OCI-LY1 (cell line): ENCODE measurements around the gene CYBRD1.

ENCODE experiments used
- H2AFZ ChIP-seq: fragments of 200-600 bp; sonication (generic), shearing (Covaris generic); 2 replicates; pipeline ENCODE4 v1.6.0; 2014; ENCODE audit warnings: antibody characterized with exemption, mild to moderate bottlenecking, low read length
- H3F3A ChIP-seq: fragments of 200-600 bp; sonication (generic), shearing (Covaris generic); 2 replicates; pipeline ENCODE4 v1.6.0; 2014; ENCODE audit warnings: mild to moderate bottlenecking, antibody characterized with exemption, low read length, moderate library complexity; ENCODE audit not compliant: insufficient read depth
- H3K27ac ChIP-seq: fragments of 200-600 bp; sonication (generic); 2 replicates; pipeline ENCODE4 v1.5.1; 2014; ENCODE audit warnings: low read length, mixed run types, mild to moderate bottlenecking, low read depth; ENCODE audit not compliant: poor library complexity, severe bottlenecking
- H3K27me3 ChIP-seq: fragments of 200-600 bp; sonication (generic); 2 replicates; pipeline ENCODE4 v1.6.0; 2014; ENCODE audit warnings: antibody characterized with exemption, mild to moderate bottlenecking, low read length, moderate library complexity; ENCODE audit not compliant: insufficient read depth
- H3K36me3 ChIP-seq: fragments of 200-600 bp; sonication (generic); 2 replicates; pipeline ENCODE4 v1.6.1; 2014; ENCODE audit warnings: mild to moderate bottlenecking, antibody characterized with exemption, low read length, moderate library complexity, mixed read lengths; ENCODE audit not compliant: insufficient read depth
- H3K4me1 ChIP-seq: fragments of 200-600 bp; sonication (generic); 2 replicates; pipeline ENCODE4 v1.5.1; 2014; ENCODE audit warnings: mild to moderate bottlenecking, low read length, moderate library complexity; ENCODE audit not compliant: insufficient read depth, severe bottlenecking
- H3K4me2 ChIP-seq: fragments of 200-600 bp; sonication (generic), shearing (Covaris generic); 2 replicates; pipeline ENCODE4 v1.6.1; 2014; ENCODE audit warnings: low read length
- H3K4me3 ChIP-seq: fragments of 200-600 bp; sonication (generic); 2 replicates; pipeline ENCODE4 v1.5.1; 2014; ENCODE audit warnings: low read length, low read depth, mild to moderate bottlenecking, mixed read lengths; ENCODE audit not compliant: poor library complexity, severe bottlenecking
- H3K79me2 ChIP-seq: fragments of 200-600 bp; shearing (Covaris generic); 2 replicates; pipeline ENCODE4 v1.6.1; 2016; ENCODE audit warnings: mixed run types, low read length, mixed read lengths; ENCODE audit not compliant: insufficient read depth
- H3K9ac ChIP-seq: fragments of 200-600 bp; sonication (generic), shearing (Covaris generic); 2 replicates; pipeline ENCODE4 v1.6.1; 2014; ENCODE audit warnings: mild to moderate bottlenecking, low read length, mixed read lengths
- H3K9me2 ChIP-seq: fragments of 200-600 bp; sonication (generic), shearing (Covaris generic); 2 replicates; pipeline ENCODE4 v1.6.1; 2014; ENCODE audit warnings: low read depth, mild to moderate bottlenecking, low read length, mixed read lengths
- H3K9me3 ChIP-seq: fragments of 200-600 bp; shearing (Covaris generic); 2 replicates; pipeline ENCODE4 v1.6.1; 2014; ENCODE audit warnings: low read length, mixed read lengths
- H4K20me1 ChIP-seq: fragments of 200-600 bp; sonication (generic), shearing (Covaris generic); 2 replicates; pipeline ENCODE4 v1.6.0; 2016; ENCODE audit warnings: mild to moderate bottlenecking, low read length; ENCODE audit not compliant: insufficient read depth
- EZH2 ChIP-seq: fragments of 200-600 bp; sonication (generic), shearing (Covaris generic); IDR thresholded peaks from 2 replicates; pipeline ENCODE4 v1.8.0; 2017; ENCODE audit warnings: borderline replicate concordance, mixed run types, mild to moderate bottlenecking, antibody characterized with exemption, low read length, moderate library complexity, mixed read lengths
- TF ChIP-seq, protein P1 (sequence below): fragments of 200-600 bp; sonication (generic), shearing (Covaris generic); IDR thresholded peaks from 2 replicates; pipeline ENCODE4 v1.5.1; 2017; ENCODE audit warnings: mild to moderate bottlenecking, antibody characterized with exemption, low read length, moderate library complexity, mixed read lengths

CYBRD1 gene

DNA sequence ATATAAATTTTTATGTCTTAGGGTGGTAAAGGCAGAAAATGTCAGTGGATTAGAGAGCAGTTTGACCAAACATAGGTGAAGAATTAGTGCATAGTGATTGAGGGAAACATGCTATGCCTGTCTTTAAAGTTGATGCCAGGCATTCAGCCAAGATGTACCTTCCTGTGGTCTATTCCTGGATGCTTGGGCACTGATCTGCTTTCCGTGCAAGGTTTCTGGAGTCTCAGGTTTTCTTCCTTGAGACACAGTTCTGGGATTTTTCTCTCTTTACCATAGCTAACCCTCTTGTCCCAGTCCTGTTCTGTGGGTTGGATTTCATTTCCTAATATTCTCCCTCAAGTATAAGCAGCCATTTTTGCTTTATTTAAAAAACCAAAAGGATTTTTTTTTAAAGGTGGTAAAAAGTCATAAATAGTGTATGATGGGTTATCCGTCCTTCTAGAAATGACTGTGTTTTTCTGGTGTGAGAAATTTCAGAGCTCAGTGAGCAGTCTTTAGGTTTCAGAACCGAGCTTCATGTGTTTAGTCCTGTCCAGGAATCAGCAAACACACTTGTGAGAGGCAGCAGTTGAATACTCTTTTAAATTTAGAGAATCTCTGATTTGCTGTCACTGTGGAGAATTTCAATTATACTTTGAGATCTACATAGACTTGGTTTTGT, 43.0 kb upstream of the CYBRD1 start:
- H3K79me2 ChIP-seq: no peaks in the 10 kb centered on the region
- H3K9me3 ChIP-seq: no peaks in the 10 kb centered on the region
- H4K20me1 ChIP-seq: no peaks in the 10 kb centered on the region
- no peak for TF ChIP-seq EZH2
- TF ChIP-seq, protein P1, sequence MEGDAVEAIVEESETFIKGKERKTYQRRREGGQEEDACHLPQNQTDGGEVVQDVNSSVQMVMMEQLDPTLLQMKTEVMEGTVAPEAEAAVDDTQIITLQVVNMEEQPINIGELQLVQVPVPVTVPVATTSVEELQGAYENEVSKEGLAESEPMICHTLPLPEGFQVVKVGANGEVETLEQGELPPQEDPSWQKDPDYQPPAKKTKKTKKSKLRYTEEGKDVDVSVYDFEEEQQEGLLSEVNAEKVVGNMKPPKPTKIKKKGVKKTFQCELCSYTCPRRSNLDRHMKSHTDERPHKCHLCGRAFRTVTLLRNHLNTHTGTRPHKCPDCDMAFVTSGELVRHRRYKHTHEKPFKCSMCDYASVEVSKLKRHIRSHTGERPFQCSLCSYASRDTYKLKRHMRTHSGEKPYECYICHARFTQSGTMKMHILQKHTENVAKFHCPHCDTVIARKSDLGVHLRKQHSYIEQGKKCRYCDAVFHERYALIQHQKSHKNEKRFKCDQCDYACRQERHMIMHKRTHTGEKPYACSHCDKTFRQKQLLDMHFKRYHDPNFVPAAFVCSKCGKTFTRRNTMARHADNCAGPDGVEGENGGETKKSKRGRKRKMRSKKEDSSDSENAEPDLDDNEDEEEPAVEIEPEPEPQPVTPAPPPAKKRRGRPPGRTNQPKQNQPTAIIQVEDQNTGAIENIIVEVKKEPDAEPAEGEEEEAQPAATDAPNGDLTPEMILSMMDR: no peak
- no peak overlapping the region for H2AFZ ChIP-seq
- H3K4me1 ChIP-seq: no peaks in the 10 kb centered on the region
- no peak overlapping the region for H3K27ac ChIP-seq
- H3K4me2 ChIP-seq: no peak overlapping the region
- H3K9ac ChIP-seq: no peak overlapping the region
- no peak overlapping the region for H3K4me3 ChIP-seq
- H3F3A ChIP-seq: no peaks in the 10 kb centered on the region
- no peaks in the 10 kb centered on the region for H3K27me3 ChIP-seq
- no peaks in the 10 kb centered on the region for H3K9me2 ChIP-seq
- peaks cover 35% of the 10 kb centered on the region for H3K36me3 ChIP-seq

DNA sequence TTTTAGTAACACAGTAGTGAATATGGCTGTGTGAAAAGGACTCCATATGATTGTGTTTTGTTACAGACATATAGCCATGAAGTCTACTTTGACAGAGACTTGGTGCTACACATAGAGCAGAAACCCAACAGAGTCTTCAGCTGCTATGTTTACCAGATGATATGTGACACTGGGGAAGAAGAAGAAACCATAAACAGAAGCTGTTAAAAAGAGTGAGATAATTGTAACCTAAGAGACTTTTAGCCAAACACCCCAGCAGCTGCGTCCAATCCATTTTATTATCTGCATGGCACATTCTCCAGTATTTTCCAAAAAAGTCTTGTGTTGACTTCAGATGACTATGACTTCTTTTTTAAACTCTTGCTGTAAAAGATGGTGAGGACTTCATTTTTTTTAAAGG, 41.4 kb upstream of the CYBRD1 start:
- Histone ChIP-seq H3K9ac (no peak overlapping the region), H3K27me3 (no peaks in the 10 kb centered on the region), H3F3A (no peaks in the 10 kb centered on the region), H4K20me1 (no peaks in the 10 kb centered on the region), H3K79me2 (no peaks in the 10 kb centered on the region), H3K27ac (no peak overlapping the region), H3K4me1 (no peaks in the 10 kb centered on the region), H3K4me2 (no peak overlapping the region), H3K36me3 (peaks cover 21% of the 10 kb centered on the region), H3K9me3 (no peaks in the 10 kb centered on the region), H2AFZ (no peak overlapping the region), H3K9me2 (no peaks in the 10 kb centered on the region), H3K4me3 (no peak overlapping the region)
- TF ChIP-seq, protein P1: no peak
- no peak for TF ChIP-seq EZH2

DNA sequence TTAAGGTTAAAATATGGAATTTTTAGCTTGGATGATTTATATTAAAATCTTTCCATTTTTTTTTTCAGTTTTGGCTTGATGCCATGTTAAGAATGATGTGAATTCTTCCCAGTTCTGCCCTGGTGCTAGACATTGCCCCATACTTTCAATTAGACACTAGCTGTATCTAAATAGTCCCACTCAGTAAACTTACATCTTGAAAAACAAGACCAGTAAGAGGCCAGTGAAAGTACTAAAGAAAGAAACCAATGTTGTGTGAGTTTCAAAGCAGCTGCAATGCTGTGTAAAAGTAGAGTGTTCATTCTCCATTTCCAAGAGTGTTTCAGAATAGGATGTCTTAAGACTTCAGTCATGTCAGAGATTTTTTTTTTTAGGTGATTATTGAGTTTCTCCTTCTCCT, 40.0 kb upstream of the CYBRD1 start:
- no peaks in the 10 kb centered on the region for H3F3A ChIP-seq
- no peaks in the 10 kb centered on the region for H3K9me3 ChIP-seq
- H3K4me3 ChIP-seq: no peak overlapping the region
- H3K9ac ChIP-seq: no peak overlapping the region
- H4K20me1 ChIP-seq: no peaks in the 10 kb centered on the region
- no peaks in the 10 kb centered on the region for H3K4me1 ChIP-seq
- no peak overlapping the region for H2AFZ ChIP-seq
- H3K36me3 ChIP-seq: peaks cover 16% of the 10 kb centered on the region
- no peaks in the 10 kb centered on the region for H3K9me2 ChIP-seq
- no peak overlapping the region for H3K27ac ChIP-seq
- TF ChIP-seq, protein P1: no peak
- TF ChIP-seq EZH2: no peak
- H3K4me2 ChIP-seq: no peak overlapping the region
- no peaks in the 10 kb centered on the region for H3K79me2 ChIP-seq
- H3K27me3 ChIP-seq: no peaks in the 10 kb centered on the region
